Hematopoietic multipotent progenitor cell treated with erythropoietin and hydrocortisone succinate and interleukin-3 and kit ligand, for 4 days (in vitro differentiated cells): ENCODE results near the gene MC4R.
"Not testable (repeated sequence)": the region's sequence is repeated elsewhere in the genome, so short reads cannot be mapped to it uniquely, and the experiment has no call there.

Experiments
- DNase-seq: peaks from one replicate; pipeline ENCODE4 v3.0.0-alpha.2; 2015

The MC4R gene

DNA sequence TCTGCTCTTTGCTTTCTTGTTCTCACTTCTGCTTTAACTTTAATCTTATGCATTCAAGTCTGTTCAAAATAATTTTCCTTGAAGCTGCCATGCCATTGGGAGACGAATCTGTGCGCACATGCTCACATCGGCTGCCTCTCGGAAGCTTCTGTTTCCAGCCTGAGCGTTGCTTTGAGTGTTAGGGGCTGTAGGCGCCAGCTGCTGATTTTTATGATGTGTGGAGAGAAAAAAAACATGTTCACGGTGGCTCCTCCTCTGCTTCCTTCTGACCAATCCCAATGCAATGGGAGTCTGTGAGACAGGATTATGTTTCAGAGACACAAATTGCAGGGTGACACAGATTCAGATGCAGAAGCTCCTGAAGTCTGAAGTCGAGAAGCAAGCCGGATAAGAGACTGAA lies at the start of gene MC4R:
MC4R (minus strand) TSS at position 180 of the 400 bp plus-strand sequence. CDS start 426 bp downstream, outside the sequence.
- peak; percentile 25 for DNase-seq

DNA sequence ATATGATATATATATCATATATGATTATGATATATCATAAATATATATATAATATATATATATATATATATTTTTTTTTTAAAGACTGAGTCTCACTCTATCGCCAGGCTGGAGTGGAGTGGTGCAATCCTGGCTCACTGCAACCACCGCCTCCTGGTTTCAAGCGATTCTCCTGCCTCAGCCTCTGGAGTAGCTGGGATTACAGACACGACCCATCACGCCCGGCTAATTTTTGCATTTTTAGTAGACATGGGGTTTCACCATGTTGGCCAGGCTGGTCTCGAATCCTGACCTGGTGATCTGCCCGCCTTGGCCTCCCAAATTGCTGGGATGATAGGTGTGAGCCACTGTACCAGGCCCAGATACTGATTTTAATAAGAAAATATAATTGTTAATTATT lies 49.7 kb upstream of the MC4R start:
- not testable (repeated sequence) for DNase-seq

- no peak for DNase-seq
These were observed 49.0 kb upstream of the MC4R start for GRCh38 chr18:60421356-60422118.

- DNase-seq: no peak
These were observed 45.4 kb upstream of the MC4R start for GRCh38 chr18:60417946-60418345.

DNA sequence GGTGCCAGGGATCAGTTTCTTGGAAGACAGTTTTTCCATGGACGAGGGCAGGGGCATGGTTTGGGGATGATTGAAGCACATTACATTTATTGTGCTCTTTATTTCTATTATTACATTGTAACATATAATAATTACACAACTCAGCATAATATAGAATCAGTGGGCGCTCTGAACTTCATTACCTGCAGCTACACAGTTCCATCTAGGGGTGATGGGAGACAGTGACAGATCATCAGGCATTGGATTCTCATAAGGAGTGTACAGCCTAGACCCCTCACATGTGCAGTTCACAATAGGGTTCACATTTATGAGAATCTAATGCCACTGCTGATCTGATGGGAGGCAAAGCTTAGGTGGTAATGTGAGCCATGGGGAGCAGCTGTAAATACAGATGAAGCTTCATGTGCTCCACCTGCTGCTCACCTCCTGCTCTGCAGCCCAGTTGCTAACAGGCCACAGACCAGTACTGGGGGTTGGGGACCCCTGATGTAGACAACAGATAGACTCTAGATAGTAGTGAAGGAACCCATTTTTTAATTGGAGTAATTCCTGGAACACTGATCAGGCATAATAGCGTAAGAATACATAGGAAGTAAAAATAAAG lies 41.5 kb upstream of the MC4R start:
- DNase-seq: peak; percentile 37

DNA sequence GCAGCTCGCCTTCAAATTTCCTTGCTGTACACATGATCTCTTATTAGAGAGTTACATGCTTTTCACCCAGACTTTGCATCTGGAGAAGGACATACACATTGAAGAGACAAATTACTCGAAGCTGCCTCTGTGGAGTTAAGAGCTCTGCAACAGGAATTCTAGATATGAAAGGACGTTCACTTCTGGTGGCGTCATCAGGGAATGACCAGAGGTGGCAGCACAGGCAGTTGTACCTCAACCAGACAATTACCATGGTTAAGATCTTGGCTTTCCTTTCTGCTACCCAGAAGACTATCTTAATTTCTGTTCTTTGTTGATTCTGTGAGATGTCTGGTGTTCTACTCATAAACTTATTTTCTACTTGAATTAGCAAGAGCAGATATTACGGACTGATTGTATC lies 39.1 kb upstream of the MC4R start:
- peak; percentile 7 for DNase-seq

DNA sequence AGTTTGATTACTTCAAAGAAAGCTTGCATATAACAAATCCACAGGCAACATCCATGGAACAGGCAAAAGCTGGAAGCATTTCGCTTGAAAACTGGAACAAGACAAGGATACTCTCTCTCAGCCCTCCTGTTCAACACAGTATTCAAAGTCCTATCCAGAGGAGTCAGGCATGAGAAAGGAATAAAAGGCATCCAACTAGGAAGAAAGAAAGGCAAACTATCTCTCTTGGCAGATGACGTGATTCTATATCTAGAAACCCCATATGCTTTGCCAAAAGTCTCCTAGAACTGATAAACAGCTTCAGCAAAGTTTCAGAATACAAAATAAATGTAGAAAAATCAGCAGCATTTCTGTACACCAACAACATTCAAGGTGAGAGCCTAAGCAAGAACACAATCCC lies 34.1 kb upstream of the MC4R start:
- no peak for DNase-seq

GRCh38 chr18:60404486-60405085 lies 32.0 kb upstream of the MC4R start:
- no peak for DNase-seq

GRCh38 chr18:60401346-60401745 lies 28.8 kb upstream of the MC4R start:
- no peak for DNase-seq

DNA sequence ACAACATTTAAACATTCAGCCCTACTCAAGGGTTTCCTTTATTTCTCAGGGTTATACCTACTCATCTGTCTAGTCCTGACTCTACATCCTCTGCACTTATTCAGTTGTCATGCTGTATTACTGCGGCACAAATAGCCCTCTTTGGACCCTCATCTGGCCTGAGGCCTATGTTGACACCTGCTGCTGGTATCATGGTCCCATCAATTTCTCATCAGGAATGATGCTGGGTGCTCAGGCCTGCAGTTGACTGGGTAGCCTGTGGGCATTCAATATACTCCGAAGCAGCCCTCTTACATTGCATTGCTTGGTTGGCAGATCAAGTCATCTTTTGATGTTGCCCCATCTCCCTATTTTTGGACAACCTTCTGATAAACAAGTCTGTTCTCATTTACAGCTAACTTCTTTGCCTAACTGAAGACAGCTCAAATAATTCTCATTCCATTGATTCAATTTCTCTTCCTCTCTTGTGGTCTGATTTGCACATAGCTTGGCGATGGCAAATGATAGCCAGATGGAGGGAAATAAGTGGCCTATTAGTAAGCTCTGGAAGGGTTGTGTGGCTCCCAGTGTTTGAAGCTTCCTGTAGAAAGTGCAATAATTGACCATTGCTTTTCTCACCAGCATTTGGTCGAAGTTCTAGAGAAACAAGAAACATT lies 19.1 kb upstream of the MC4R start:
- DNase-seq: no peak

GRCh38 chr18:60389314-60389713 lies 16.7 kb upstream of the MC4R start:
- DNase-seq: no peak

DNA sequence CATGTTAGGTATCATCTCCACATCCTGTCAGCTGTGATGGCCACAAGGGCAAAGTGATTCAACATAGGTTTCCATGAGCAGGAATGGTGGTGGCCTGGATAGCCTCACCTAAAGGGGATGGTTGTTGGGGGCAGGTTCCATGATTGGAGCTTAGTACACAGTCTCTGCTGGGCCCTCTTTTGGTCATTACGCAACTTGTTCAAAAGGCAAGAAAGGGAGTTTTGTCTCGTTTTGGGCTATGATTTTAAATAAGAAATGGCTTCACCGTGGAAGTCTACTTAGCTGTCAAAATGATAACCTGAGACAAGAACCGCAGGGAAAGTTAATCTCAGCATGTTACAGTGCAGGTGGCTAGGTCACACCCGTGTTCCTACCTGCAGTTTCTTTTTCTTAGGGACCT lies 13.1 kb upstream of the MC4R start:
- DNase-seq: no peak

DNA sequence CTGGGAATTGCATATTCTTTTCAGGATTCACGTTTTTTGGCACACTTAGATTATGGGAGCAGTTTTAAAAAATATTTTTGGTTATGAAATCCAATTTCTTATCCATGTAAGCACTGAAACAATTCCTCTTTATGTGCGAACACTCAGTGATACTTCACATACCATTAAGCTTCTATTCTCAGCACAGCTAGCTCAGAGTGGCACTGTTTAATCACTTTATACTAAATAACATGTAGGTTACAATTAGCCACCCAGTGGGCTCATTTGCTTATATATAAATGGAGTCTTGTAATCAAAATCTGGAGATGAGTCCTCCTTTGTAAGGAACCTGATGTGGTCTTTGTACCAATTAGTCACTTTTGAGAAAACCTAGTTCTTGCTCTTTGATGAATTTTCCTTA lies 11.3 kb upstream of the MC4R start:
- DNase-seq: no peak

GRCh38 chr18:60377778-60378469 lies 5.3 kb upstream of the MC4R start:
- no peak for DNase-seq

DNA sequence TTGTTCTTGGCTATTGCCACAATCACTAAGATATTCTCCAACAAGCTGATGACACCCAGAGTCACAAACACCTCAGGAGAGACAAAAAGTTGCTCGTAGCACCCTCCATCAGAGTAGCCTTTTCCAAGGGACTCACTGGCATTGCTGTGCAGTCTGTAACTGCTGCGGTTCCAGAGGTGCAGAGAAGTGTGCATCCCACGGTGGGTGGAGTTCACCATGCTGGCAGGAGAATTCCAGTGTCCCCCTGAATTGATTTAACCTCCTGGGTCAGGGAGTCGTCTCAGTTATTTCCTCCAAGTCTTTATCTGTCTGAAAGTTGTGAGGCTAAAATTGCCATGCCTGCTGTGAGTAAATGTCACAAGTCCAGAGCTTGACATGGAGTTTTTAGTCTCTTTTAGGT lies 443 bp downstream of the MC4R start:
- no peak for DNase-seq

GRCh38 chr18:60358516-60358915 lies 14.1 kb downstream of the MC4R start:
- DNase-seq: no peak

GRCh38 chr18:60350941-60351340 lies 21.6 kb downstream of the MC4R start:
- no peak for DNase-seq

DNA sequence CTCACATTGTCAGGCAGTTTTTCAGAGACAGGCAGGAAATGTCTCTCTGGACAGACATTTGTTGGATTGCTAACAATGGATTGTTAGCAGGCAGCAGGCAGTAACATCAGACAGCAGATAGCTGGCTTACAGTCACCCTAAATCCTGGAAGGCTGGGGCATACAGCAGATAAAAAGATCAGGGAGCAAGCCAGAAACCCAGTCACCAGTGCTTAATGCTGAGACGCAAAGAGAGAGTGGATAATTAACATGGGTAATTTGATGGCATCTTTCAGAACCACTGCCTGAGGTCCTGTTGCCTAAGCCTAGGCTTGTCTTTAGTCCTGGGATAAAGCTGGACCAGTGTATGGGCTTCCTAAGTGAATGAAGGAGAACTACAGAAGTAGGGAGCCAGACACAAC lies 22.4 kb downstream of the MC4R start:
- DNase-seq: no peak

DNA sequence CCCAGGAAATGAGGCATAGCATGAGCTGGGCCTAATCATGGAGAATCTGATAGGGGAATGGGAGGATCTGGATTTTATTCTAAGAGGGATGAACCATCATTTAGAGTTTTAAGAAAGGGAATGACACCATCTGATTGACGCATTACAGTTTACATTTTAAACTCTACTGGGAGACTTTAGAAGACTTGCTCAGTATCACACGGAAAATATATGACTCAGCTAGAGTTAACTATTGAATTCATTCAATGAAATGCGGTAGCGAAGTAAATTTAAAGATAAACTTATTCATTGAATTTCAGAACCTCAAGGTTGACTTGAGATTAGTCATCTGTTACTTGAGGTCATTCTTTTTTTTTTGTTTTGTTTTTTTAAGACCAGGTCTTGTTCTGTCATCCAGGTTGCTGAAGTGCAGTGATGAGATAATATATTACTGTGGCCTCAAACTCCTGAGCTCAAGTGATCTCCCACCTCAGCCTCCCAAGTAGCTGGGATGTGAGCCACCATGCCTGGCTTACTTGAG lies 25.0 kb downstream of the MC4R start:
- DNase-seq: no peak

DNA sequence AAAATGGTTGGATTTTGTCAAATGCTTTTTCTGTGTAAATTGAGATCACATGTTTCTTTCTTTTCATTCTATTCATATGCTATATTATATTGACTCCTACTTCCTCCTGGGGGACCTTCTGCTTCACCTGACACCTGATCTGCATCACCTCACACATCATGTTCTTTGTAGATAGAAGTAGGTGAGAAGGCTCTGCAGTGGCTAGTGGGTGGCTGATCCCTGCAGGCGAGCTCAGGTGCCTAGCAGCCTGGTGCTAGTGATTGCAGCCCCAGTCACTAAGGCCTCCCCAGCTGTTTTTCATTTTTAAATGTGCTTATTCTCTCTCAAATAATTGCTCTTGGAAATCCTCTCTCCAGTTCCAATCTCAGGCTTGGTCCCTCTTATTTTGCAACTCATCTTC lies 33.6 kb downstream of the MC4R start:
- DNase-seq: no peak

GRCh38 chr18:60331890-60332289 lies 40.7 kb downstream of the MC4R start:
- peak; percentile 2 for DNase-seq

DNA sequence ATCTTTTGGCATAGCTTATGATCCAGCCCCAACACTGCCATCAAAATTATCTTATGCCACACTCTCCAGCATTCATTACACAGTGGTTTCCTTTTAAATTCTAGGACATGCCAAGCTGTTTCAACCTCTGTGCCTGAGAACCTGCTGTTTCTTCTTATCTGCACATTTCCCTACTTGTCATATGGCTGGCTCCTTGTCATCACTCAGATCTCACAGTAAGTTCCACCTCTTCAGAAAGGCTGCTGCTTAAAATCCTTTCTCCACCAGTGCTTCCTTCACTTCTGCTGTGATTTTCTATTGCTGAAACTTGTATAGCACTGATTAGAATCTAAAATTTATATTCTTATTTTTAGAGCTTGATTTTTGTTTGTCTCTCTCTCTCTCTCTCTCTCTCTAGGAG lies 43.4 kb downstream of the MC4R start:
- DNase-seq: no peak

DNA sequence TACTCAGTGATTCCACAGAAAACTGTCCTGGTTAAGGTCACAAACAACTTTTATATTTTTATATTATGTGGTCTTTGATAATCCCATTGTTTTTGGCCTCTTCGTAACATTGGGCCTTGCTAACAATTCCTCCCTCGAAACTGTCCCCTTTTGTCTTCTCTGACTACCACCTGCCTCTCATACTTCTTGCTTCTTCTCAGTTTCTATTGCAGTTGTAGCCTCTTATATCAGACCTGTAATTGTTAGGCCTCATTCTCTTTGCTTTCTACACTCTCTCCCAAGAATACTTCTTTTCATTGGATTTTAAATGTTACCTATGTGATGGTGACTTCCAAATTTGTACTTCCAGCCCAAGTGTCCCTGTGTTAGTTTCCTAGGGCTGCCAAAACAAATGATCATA lies 44.7 kb downstream of the MC4R start:
- DNase-seq: no peak
